GM18508 (cell line): ENCODE data around the gene KIF1A.
"Not testable (repeated sequence)": the region's sequence is repeated elsewhere in the genome, so short reads cannot be mapped to it uniquely, and the experiment has no call there.

ENCODE experiments used
- ATAC-seq: cut with Tn5 transposase; IDR thresholded peaks from one replicate; pipeline ENCODE4 v1.9.1; 2021; ENCODE audit warnings: moderate number of reproducible peaks; ENCODE audit not compliant: insufficient read depth, unreplicated experiment

KIF1A gene

GRCh38 chr2:240708457-240708856 lies 111.6 kb downstream of the KIF1A start:
- ATAC-seq: no peak

- ATAC-seq: no peak
Observed at GRCh38 chr2:240707821-240708220, 112.2 kb downstream of the KIF1A start.

DNA sequence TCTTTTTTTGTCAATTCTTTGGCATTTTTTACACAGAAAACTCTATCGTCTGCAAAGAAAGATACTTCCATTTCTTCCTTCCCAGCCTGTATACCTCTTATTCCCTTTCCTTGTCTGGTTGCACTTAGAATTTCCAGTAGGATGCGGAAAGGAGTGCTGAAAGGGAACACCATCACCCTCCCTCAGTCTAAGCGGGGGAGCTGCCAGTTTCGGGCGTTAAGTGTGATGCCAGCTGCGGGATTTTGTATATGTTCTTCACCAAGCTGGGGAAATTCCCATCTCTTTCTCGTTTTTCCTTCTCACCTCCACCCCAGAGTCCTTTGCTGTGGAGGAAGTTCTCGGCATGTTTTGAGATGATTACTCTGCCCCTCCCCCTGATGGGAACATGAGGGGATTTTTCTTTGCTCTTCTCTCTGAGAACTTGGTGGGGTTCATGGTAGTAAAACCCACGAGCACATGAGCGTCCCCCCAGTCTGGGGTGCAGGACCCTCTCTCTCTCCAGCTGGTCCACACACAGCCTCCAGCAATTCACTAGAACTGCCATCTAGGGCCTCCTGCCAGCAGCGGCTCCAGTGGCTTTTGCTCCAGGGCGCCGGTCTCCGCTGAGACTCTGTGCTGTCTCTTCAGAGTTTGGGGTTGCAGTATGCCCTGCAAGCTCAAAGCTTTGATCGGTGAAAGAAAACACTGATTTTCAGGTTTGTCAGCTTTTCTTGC lies 112.8 kb downstream of the KIF1A start:
- no peak for ATAC-seq

DNA sequence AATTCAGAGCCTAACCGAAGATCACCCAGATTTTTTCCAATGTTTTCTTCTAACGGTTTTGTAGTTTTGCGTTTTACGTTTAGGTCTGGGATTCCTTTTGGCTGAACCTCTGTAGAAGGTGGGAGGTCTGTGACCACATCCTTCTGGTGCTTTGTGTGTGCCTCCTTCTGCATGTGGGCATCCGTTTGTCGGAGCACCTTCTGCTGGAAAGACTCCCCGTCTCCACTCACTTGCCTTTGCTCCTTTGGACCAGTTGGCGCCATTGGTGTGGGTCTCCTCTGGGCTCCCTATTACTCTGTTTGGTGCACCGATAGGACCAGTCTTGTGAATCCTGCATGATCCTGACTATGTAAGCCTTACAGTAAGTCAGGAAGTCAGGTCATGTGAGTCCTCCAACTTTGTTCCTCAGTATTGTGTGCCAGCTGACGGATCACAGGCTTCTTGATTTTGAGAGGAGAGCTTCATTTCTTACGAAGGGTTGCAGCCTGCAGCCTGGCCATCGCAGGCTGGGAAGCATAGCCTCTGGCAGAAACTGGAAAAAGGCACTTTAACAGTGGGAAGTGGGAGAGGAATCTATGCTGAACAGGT lies 114.7 kb downstream of the KIF1A start:
- no peak for ATAC-seq

DNA sequence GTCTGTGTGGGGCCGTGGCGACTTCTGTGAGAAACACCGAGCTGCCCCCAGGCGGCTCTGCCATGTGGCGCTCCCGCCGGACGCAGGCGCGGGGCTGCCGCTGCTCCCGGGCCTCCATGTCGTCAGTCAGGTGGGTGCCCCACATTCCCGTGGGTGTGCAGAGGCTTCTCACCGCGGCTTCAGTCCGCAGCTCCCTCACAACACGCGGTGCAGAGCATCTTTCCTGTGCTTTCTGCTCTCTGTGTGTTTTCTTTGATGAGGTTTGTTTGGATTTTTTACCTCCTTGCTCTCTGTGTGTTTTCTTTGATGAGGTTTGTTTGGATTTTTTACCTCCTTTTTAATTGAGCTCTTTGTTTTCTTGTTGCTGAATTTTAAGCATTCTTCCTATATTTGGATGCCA lies 115.4 kb downstream of the KIF1A start:
- ATAC-seq: no peak

DNA sequence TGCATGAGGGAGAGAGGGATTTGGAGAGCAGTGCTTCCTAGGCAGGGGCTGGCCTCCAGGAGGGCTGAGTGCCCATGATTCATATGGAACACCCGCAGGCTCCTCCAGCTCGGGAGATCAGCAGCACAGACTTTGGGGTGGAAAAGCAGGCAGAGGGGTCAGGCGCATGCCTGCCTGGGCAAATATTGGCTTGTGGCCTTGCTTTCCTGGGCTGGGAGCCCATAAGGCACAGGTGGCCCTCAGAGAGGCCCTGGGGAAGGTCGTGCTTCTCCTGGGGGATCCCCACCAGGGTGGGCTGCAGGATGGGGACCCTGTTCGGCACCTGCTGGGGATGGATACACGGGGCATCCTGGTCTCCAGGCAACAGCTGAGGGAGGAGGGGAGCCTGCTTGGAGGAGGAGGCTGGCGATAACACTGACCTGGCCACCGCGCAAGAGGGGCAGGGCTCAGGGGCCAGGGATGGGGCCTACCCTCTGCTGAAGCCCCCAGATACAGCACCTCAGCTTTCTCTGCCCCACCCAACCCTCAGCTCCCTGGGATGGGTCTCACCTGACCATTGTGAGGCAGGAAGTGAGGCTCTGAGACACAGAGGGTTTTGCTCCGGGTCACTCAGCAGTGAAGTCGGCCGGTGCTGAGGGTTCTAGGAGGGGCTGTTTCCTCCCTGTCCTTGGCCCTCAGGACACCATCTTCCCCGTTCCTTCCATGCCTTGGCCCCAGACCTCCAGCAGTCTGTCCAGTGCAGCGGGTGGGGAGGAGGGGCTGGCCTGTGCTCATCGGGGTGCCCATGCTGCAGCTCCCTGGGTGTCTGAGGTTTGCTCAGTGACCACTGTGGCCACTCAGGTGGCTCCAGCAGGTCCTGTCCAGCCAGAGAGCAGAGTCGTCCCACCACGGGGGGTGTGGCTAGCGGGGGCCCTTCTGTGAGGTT lies 116.3 kb downstream of the KIF1A start:
- no peak for ATAC-seq

DNA sequence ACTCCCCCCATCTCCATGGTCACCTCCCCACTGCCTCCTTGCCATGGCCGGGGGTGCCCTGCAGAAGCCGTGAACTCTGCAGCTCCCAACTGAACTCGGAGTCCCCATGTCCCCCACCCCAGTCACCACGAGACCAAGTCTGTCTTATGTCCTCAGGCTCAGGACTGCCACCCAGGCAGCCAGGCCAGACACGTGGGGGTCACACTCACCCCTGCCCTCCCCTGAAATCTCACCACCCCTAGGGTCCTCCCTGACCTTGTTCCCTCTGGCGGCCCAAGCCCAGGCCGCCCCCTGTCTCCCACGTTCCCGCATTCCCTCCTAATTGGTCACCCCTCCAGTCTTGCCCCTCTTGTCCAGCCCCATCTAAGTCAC lies 117.4 kb downstream of the KIF1A start:
- ATAC-seq: no peak

- ATAC-seq: no peak
Observed at GRCh38 chr2:240701736-240702639, 118.0 kb downstream of the KIF1A start.

- no peak for ATAC-seq
Observed at GRCh38 chr2:240701091-240701735, 118.8 kb downstream of the KIF1A start.

DNA sequence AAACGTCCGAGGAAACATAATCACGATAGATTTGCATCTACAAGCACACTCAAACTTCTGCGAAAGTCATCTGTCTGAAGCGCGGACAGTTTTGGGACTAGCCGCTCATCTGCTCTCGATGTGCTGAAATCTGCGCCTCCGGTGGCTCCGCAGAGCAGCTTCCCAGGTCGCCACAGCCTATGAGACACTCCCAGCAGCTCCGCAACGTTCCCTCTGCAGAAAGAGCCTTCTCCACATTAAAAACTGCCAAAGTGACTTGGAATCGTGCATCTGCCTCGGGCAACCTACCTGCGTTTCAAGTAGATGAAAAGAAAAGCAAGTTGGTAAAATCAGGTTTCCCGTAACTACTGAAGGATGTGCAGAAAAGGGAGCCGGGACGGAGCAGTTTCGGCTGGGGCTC lies 119.4 kb downstream of the KIF1A start:
- not testable (repeated sequence) for ATAC-seq

DNA sequence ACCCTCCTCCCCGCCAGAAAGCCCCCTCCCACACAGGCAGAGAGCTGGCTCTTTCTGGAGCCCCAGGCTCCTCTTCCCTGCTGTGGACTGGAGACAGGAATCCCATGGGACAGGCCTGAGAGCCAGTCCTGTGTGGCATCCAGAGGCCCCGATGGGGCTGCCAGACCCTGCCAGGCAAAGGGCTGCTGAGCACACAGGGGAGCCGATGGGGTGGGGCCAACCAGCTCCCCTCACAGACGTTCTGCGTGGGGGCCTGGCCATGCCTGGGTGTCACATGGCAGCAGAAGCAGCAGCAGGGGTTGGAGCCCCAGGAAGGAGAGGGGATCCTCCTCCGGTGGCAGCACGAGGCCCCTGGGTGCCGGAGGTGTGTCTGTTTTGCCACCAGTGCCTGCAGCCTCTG lies 120.2 kb downstream of the KIF1A start:
- not testable (repeated sequence) for ATAC-seq

- not testable (repeated sequence) for ATAC-seq
Observed at GRCh38 chr2:240698852-240699561, 121.0 kb downstream of the KIF1A start.

DNA sequence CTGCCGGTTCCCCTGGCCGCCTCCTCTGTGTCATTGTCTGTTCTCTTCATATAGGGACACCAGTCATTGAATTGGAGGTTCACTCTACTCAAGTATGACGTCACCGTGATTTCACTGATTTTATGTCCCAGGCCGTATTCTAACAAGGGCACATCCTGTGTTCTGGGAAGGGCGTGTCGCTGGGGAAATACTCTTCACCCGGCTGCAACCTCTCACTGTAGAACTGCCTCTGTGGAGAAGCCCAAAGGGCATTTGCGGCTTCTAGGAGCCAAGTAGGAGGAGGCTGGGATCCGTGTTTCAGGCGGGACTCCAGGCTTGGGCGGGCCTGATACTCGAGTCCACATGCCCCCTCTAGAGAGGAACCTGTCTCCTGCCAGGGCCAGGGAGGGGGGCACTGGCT lies 123.5 kb downstream of the KIF1A start:
- not testable (repeated sequence) for ATAC-seq

DNA sequence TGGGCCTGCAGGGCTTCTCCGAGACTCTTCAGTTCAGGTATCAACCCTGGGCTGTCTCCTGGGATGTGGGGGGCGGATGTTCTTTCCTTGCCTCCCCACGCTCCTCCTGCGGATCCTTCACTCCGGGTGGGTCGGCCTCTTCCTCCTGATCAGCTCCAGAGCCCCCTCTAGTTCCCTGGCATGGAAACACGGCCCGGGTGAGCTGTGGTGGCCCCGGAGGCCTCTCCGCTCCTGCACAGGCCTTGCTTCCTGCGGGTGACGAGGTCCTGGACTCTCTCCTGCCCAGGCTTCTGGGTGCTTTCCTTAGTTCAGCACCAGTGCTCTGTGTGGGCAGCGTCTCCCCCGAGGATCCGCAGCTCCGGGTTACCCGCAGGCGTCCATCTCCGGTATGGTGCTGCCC lies 124.4 kb downstream of the KIF1A start:
- ATAC-seq: not testable (repeated sequence)

DNA sequence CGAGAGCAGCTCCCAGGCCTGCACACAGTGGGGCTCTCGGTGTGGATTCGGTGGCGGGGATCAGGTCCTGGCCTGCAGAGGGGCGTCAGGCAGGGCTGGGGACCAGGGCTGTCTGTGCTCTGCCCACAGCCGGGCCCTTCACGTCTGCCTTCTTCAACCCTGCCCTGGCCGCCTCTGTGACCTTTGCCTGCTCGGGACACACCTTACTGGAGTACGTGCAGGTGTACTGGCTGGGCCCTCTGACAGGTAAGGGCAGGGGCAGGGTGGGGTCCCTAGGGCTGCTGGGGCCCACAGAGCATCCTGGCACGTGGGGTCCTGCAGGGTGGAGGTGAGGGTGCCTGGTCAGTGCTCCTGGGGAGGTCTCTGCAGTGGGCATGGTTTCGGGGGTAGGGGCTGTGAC lies 125.7 kb downstream of the KIF1A start:
- not testable (repeated sequence) for ATAC-seq

DNA sequence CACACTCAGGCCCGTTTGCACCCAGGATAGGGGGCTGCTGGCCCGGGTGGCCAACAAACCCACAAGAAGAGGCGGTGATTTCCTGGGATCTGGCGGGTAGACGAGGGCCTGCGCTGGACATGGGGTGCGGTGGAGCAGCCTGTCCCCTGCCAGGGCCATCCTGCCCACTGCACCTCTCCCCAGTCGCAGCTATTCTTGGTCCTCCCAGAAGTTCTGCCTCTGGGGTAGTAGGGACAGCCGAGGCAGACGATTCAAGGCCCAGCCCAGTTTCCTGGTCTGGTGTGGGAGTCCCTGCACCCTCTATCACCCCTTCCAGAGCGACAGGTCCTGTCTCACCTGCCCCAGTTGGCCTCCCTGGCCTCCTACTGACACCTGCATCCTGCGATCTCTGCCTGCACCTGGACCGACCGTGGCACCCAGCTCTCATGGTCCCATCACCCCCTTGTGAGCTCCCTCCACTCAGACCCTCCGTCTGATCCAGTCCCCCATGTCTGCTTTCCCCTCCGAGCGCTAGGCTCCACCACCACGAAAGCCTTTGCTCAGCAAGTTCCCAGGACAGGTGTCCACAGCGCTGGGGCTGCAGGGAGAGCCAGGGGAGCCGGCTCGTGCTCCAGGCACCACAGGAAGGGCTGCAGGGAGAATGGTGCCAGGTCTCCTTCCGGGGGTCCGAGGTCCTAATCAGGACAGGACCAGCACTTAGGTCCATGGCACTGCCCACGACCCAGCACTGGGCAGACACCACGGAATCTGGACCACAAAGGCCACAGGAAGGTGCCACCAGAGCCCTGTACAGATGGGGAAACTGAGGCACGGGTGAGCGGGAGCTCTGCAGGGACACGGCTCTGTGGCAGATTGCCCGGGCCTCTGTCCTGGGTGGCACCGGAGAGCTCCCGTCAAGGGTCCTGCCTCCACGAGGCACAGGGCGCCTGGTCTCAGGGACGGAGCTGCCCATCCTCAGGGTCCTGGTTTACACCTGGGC lies 127.1 kb downstream of the KIF1A start:
- not testable (repeated sequence) for ATAC-seq

- ATAC-seq: not testable (repeated sequence)
Observed at GRCh38 chr2:240691631-240692420, 128.2 kb downstream of the KIF1A start, which contains the start of gene AQP12A. Gene AQP12A (plus strand): TSS chr2:240691866. CDS start chr2:240691914, 48 bp downstream.
